Peyer's patch (tissue), 4 donors: ENCODE measurements around the gene EFNA5.

Source experiments
- CTCF ChIP-seq, 6 experiments: fragments of 450-650 bp in 4 of 6; fragments of 200-600 bp in 2 of 6; sonication (generic) in 1 of 6; IDR thresholded peaks; one replicate each; pipeline ENCODE4 v1.5.1; 2017 to 2019; ENCODE audit warnings: antibody characterized with exemption in 6 of 6, mild to moderate bottlenecking in 3 of 6, moderate library complexity in 1 of 6
- POLR2A ChIP-seq, 2 donors: fragments of 450-650 bp; IDR thresholded peaks; one replicate each; pipeline ENCODE4 v1.5.1; 2017; ENCODE audit warnings: antibody characterized with exemption in 2 of 2, mild to moderate bottlenecking in 2 of 2, moderate library complexity in 2 of 2

DNA sequence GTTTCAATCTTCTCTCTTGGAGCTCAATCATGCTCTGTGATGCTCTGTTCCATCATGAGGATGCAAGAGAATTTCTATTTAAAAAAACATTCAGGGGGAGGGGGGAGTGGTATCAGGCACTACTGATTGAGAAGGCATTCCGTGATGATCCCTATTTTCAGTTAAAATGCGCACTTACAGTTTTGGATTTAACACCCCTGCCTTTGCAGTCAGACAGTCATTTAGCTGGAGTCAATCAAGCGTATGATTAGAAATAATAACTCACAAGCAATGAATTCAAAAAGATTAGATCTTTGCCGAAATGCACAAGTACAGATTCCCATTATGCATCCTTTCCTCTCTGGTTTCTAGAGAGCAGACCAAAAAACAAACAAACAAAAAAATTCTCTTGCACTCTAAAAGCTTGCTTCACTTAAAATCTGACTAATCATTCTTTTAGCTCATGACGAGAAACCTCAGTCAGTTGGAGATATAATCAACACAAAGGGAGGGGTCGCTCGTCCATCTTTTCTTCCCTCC lies 55.4 kb downstream of the EFNA5 start:
- TF ChIP-seq CTCF (IDR thresholded peaks at IDR 0.05) (no peak), POLR2A (IDR thresholded peaks at IDR 0.05) (no peak)
